Prostate gland (tissue), 2 donors: ENCODE data around the gene CD151. TPM values are rescaled to one million over a fixed set of nuclear protein-coding genes. Genes with fewer than 3 reads are reported as not detected.

Experiments
- DNase-seq: peaks from one replicate; pipeline ENCODE4 v3.0.0-alpha.2; 2019; ENCODE audit warnings: low spot score
- H3K27ac ChIP-seq, 2 donors: fragments of 200-600 bp; sonication (generic); 2 replicates each; pipeline ENCODE4 v1.5.1; 2017 to 2019
- H3K27me3 ChIP-seq: fragments of 200-600 bp; sonication (generic); replicated peaks from 2 replicates; pipeline ENCODE4 v1.5.1; 2019; ENCODE audit not compliant: insufficient read depth
- H3K36me3 ChIP-seq, 2 donors: fragments of 200-600 bp; sonication (generic); 1 replicate in 1 of 2; 2 replicates in 1 of 2; pipeline versions ENCODE4 v1.5.1 to v1.8.1; 2017 to 2019
- H3K4me1 ChIP-seq: fragments of 200-600 bp; sonication (generic); replicated peaks from 2 replicates; pipeline ENCODE4 v1.5.1; 2019
- H3K4me3 ChIP-seq, 2 donors: fragments of 200-600 bp; sonication (generic); 2 replicates each; pipeline ENCODE4 v1.5.1; 2017 to 2019
- H3K9me3 ChIP-seq: fragments of 200-600 bp; sonication (generic); 2 replicates; pipeline ENCODE4 v1.5.1; 2017
- CTCF ChIP-seq, 4 experiments: fragments of 200-600 bp in 2 of 4; fragments of 450-650 bp in 2 of 4; sonication (generic) in 2 of 4; IDR thresholded peaks; 1 replicate in 3 of 4; 2 replicates in 1 of 4; pipeline ENCODE4 v1.5.1; 2016 to 2019; ENCODE audit warnings: antibody characterized with exemption in 4 of 4, mild to moderate bottlenecking in 2 of 4, moderate library complexity in 2 of 4
- POLR2A ChIP-seq: fragments of 450-650 bp; IDR thresholded peaks from one replicate; pipeline ENCODE4 v1.6.1; 2016; ENCODE audit warnings: antibody characterized with exemption, mild to moderate bottlenecking
- POLR2AphosphoS5 ChIP-seq: sonication (generic); formaldehyde crosslinking; IDR thresholded peaks from one replicate; pipeline ENCODE4 v1.6.1; 2017; ENCODE audit warnings: antibody characterized with exemption
- WGBS: methylation state at CpG from one replicate; pipeline ENCODE4 v1.1.5; 2018; 5-methylcytosine and 5-hydroxymethylcytosine counted together
- intact Hi-C: fragments of 100-400 bp; cut with DNase I; formaldehyde crosslinking; loops from one replicate; pipeline ENCODE4 v1.14.2; 2022
- total RNA-seq, 2 donors: library from RNA; depleted of rRNA; stranded (reverse); fragments of >200 nt; gene quantifications; one replicate each; pipeline ENCODE4 v1.1.0, GENCODE V29; 2016

Gene CD151
- total RNA-seq, 2 donors from 2014 or later, result 313 to 362 TPM

- TF ChIP-seq POLR2A (no peak), POLR2AphosphoS5 (no peak), CTCF (IDR thresholded peaks at IDR 0.05) (no peak)
- no peaks in the 10 kb centered on the region for H3K4me1 ChIP-seq
Observed at GRCh38 chr11:856397-856796, 23.6 kb downstream of the CD151 start.

GRCh38 chr11:858053-858761, 25.5 kb downstream of the CD151 start:
- no peaks in the 10 kb centered on the region for H3K4me1 ChIP-seq
- intact Hi-C loops, result no loop called here
- H3K27me3 ChIP-seq, result no peaks in the 10 kb centered on the region
- H3K9me3 ChIP-seq, result no peaks in the 10 kb centered on the region
- WGBS, result 80% methylated on average over 26 of the region's 27 CpGs
- no peak overlapping the region for H3K4me3 ChIP-seq
- no peak for DNase-seq
- no peak for TF ChIP-seq CTCF (IDR thresholded peaks at IDR 0.05)
- no peak for TF ChIP-seq POLR2A
- no peak for TF ChIP-seq POLR2AphosphoS5
- H3K27ac ChIP-seq, result no peak overlapping the region
- no peaks in the 10 kb centered on the region for H3K36me3 ChIP-seq

More at GRCh38 chr11:856397-856796, 23.6 kb downstream of the CD151 start:
- WGBS, result 83% methylated on average over 8 of the region's 8 CpGs
- DNase-seq, result no peak
- no peak overlapping the region for H3K27ac ChIP-seq
- H3K9me3 ChIP-seq, result no peaks in the 10 kb centered on the region
- H3K4me3 ChIP-seq, result no peak overlapping the region
- intact Hi-C loops, result no loop called here
- no peaks in the 10 kb centered on the region for H3K36me3 ChIP-seq
- H3K27me3 ChIP-seq, result no peaks in the 10 kb centered on the region

GRCh38 chr11:858762-859339, 26.1 kb downstream of the CD151 start:
- Histone ChIP-seq H3K27me3 (no peaks in the 10 kb centered on the region), H3K9me3 (no peaks in the 10 kb centered on the region), H3K4me3 (no peak overlapping the region), H3K27ac (no peak overlapping the region), H3K36me3 (no peaks in the 10 kb centered on the region), H3K4me1 (no peaks in the 10 kb centered on the region)
- no peak for TF ChIP-seq POLR2A
- TF ChIP-seq CTCF (IDR thresholded peaks at IDR 0.05), result no peak
- TF ChIP-seq POLR2AphosphoS5, result no peak
- intact Hi-C loops, result no loop called here
- DNase-seq, result no peak
- WGBS, result 86% methylated on average over 36 of the region's 37 CpGs

GRCh38 chr11:859394-860131, 26.8 kb downstream of the CD151 start:
- intact Hi-C loops, result no loop called here
- H3K9me3 ChIP-seq, result no peaks in the 10 kb centered on the region
- no peak overlapping the region for H3K4me3 ChIP-seq
- DNase-seq, result peak; percentile 61
- no peak for TF ChIP-seq POLR2A
- no peak for TF ChIP-seq POLR2AphosphoS5
- no peak for TF ChIP-seq CTCF (IDR thresholded peaks at IDR 0.05)
- 37% methylated on average over 23 of the region's 31 CpGs for WGBS
- no peaks in the 10 kb centered on the region for H3K27me3 ChIP-seq
- no peak overlapping the region for H3K27ac ChIP-seq
- H3K36me3 ChIP-seq, result no peaks in the 10 kb centered on the region
- no peaks in the 10 kb centered on the region for H3K4me1 ChIP-seq
